SHP77 (cell line): ENCODE results near the gene KIR2DL3.

ENCODE experiments used
- DNase-seq, 2 experiments: peaks; one replicate each; lab custom pipeline; 2025; lab: John Stamatoyannopoulos, UW

Gene KIR2DL3

GRCh38 chr19:54795758-54796157 lies 57.4 kb downstream of the KIR2DL3 start:
- DNase-seq, result no peak
